SU-DHL-6 (cell line): Measurements from ENCODE around the gene KDM1A.

Experiments
- H2AFZ ChIP-seq: fragments of 200-600 bp; sonication (generic); 2 replicates; pipeline ENCODE4 v1.6.1; 2014; ENCODE audit warnings: low read depth, mild to moderate bottlenecking, moderate library complexity, mixed read lengths, antibody characterized with exemption, low read length; ENCODE audit not compliant: severe bottlenecking
- H3F3A ChIP-seq: fragments of 200-600 bp; shearing (Covaris generic); 2 replicates; pipeline ENCODE4 v1.6.0; 2016; ENCODE audit warnings: antibody characterized with exemption, mild to moderate bottlenecking; ENCODE audit not compliant: insufficient read depth
- H3K27ac ChIP-seq: fragments of 200-600 bp; sonication (generic); 2 replicates; pipeline ENCODE4 v1.5.1; 2016; ENCODE audit warnings: low read depth, mild to moderate bottlenecking, low read length, moderate library complexity, mixed read lengths
- H3K27me3 ChIP-seq: fragments of 200-600 bp; sonication (generic), shearing (Covaris generic); 2 replicates; pipeline ENCODE4 v1.6.0; 2014; ENCODE audit warnings: mild to moderate bottlenecking, low read length
- H3K36me3 ChIP-seq: fragments of 200-600 bp; sonication (generic); 2 replicates; pipeline ENCODE4 v1.6.1; 2014; ENCODE audit warnings: mild to moderate bottlenecking, low read length, mixed read lengths
- H3K4me2 ChIP-seq: fragments of 300-600, 200-600 bp; shearing (Covaris generic), sonication (generic); 2 replicates; pipeline ENCODE4 v1.6.0; 2014; ENCODE audit warnings: low read length, low read depth, mild to moderate bottlenecking; ENCODE audit not compliant: poor library complexity, severe bottlenecking
- H3K4me3 ChIP-seq: fragments of 200-600 bp; sonication (generic); 2 replicates; pipeline ENCODE4 v1.5.1; 2014; ENCODE audit warnings: antibody characterized with exemption, low read length, mild to moderate bottlenecking, mixed read lengths; ENCODE audit not compliant: insufficient read depth, poor library complexity, severe bottlenecking
- H3K79me2 ChIP-seq: fragments of 200-600 bp; sonication (generic); 2 replicates; pipeline ENCODE4 v1.6.1; 2014; ENCODE audit warnings: mild to moderate bottlenecking, low read length, moderate library complexity; ENCODE audit not compliant: insufficient read depth
- H3K9ac ChIP-seq: fragments of 200-600 bp; sonication (generic); 2 replicates; pipeline ENCODE4 v1.7.0; 2014; ENCODE audit warnings: mild to moderate bottlenecking, low read length
- H3K9me2 ChIP-seq: fragments of 200-600 bp; sonication (generic); replicated peaks from 2 replicates; pipeline ENCODE4 v1.6.1; 2014; ENCODE audit warnings: low read length; ENCODE audit not compliant: insufficient read depth
- H3K9me3 ChIP-seq: fragments of 200-600 bp; sonication (generic); 2 replicates; pipeline ENCODE4 v1.6.1; 2014; ENCODE audit warnings: low read length, mixed read lengths; ENCODE audit not compliant: insufficient read depth
- H4K20me1 ChIP-seq: fragments of 200-600 bp; sonication (generic); 2 replicates; pipeline ENCODE4 v1.6.1; 2014; ENCODE audit warnings: low read depth, mild to moderate bottlenecking, antibody characterized with exemption, low read length, moderate library complexity, mixed read lengths
- CTCF ChIP-seq: fragments of 200-600 bp; sonication (generic); IDR thresholded peaks from one replicate; pipeline ENCODE4 v1.5.1; 2017; ENCODE audit warnings: antibody characterized with exemption, mild to moderate bottlenecking, low read length, moderate library complexity; ENCODE audit not compliant: insufficient read depth, poor library complexity, severe bottlenecking
- EZH2phosphoT487 ChIP-seq: fragments of 200-600 bp; sonication (generic), shearing (Covaris generic); conservative IDR thresholded peaks from 2 replicates; pipeline ENCODE4 v1.6.1; 2018; ENCODE audit warnings: mild to moderate bottlenecking, antibody characterized with exemption, low read length, moderate library complexity, mixed read lengths

Gene KDM1A

GRCh38 chr1:23125489-23125888 lies 106.2 kb downstream of the KDM1A start:
- H3K27me3 ChIP-seq = no peaks in the 10 kb centered on the region
- no peaks in the 10 kb centered on the region for H3K9me3 ChIP-seq
- no peaks in the 10 kb centered on the region for H3K79me2 ChIP-seq
- H3K27ac ChIP-seq = no peak overlapping the region
- no peak overlapping the region for H3K9ac ChIP-seq
- no peak overlapping the region for H3K4me2 ChIP-seq
- H4K20me1 ChIP-seq = no peaks in the 10 kb centered on the region
- H2AFZ ChIP-seq = no peak overlapping the region
- no peaks in the 10 kb centered on the region for H3K9me2 ChIP-seq
- TF ChIP-seq EZH2phosphoT487 (no peak), CTCF (no peak)
- no peak overlapping the region for H3K4me3 ChIP-seq
- H3F3A ChIP-seq = no peaks in the 10 kb centered on the region
- H3K36me3 ChIP-seq = no peaks in the 10 kb centered on the region

GRCh38 chr1:23126200-23126599 lies 106.9 kb downstream of the KDM1A start:
- Histone ChIP-seq H3K27me3 (no peaks in the 10 kb centered on the region), H3K4me3 (no peak overlapping the region), H3K36me3 (no peaks in the 10 kb centered on the region), H3F3A (no peaks in the 10 kb centered on the region), H4K20me1 (no peaks in the 10 kb centered on the region), H3K9ac (no peak overlapping the region), H3K9me2 (no peaks in the 10 kb centered on the region), H2AFZ (no peak overlapping the region), H3K9me3 (no peaks in the 10 kb centered on the region), H3K79me2 (no peaks in the 10 kb centered on the region), H3K4me2 (no peak overlapping the region), H3K27ac (no peak overlapping the region)
- TF ChIP-seq EZH2phosphoT487 (no peak), CTCF (no peak)

- Histone ChIP-seq H3K79me2 (no peaks in the 10 kb centered on the region), H3K4me2 (no peak overlapping the region), H3K27ac (no peak overlapping the region)
Measured at GRCh38 chr1:23126801-23127200, 107.5 kb downstream of the KDM1A start.

More at GRCh38 chr1:23126801-23127200, 107.5 kb downstream of the KDM1A start:
- Histone ChIP-seq H3K9me3 (no peaks in the 10 kb centered on the region), H2AFZ (no peak overlapping the region), H4K20me1 (no peaks in the 10 kb centered on the region), H3F3A (no peaks in the 10 kb centered on the region), H3K27me3 (no peaks in the 10 kb centered on the region), H3K9ac (no peak overlapping the region), H3K4me3 (no peak overlapping the region), H3K36me3 (no peaks in the 10 kb centered on the region), H3K9me2 (no peaks in the 10 kb centered on the region)
- TF ChIP-seq EZH2phosphoT487 = no peak
- TF ChIP-seq CTCF = no peak
